GM19324 (cell line): ENCODE measurements around the gene IPO5.

Experiments used
- ATAC-seq: cut with Tn5 transposase; IDR thresholded peaks from one replicate; pipeline ENCODE4 v1.9.1; 2021; ENCODE audit warnings: mild to moderate bottlenecking, moderate library complexity; ENCODE audit not compliant: unreplicated experiment, low FRiP score

Gene IPO5

GRCh38 chr13:98050041-98050466, 96.6 kb downstream of the IPO5 start:
- ATAC-seq = no peak

- ATAC-seq = no peak
These were observed 98.9 kb downstream of the IPO5 start for GRCh38 chr13:98052412-98052811.

- no peak for ATAC-seq
These were observed 100.8 kb downstream of the IPO5 start for GRCh38 chr13:98054301-98054700.

- no peak for ATAC-seq
These were observed 102.1 kb downstream of the IPO5 start for GRCh38 chr13:98055623-98056022.

GRCh38 chr13:98056839-98057410, 103.5 kb downstream of the IPO5 start:
- no peak for ATAC-seq

GRCh38 chr13:98059276-98059675, 105.8 kb downstream of the IPO5 start:
- no peak for ATAC-seq

GRCh38 chr13:98060282-98060681, 106.8 kb downstream of the IPO5 start:
- ATAC-seq = no peak

GRCh38 chr13:98065468-98065867, 112.0 kb downstream of the IPO5 start:
- ATAC-seq = no peak

- ATAC-seq = no peak
These were observed 113.2 kb downstream of the IPO5 start for GRCh38 chr13:98066636-98067035.

GRCh38 chr13:98068521-98068920, 115.0 kb downstream of the IPO5 start:
- no peak for ATAC-seq

GRCh38 chr13:98069985-98070384, 116.5 kb downstream of the IPO5 start:
- no peak for ATAC-seq

GRCh38 chr13:98071316-98071715, 117.8 kb downstream of the IPO5 start:
- ATAC-seq = no peak

GRCh38 chr13:98072476-98072875, 119.0 kb downstream of the IPO5 start:
- ATAC-seq = no peak
